GM10847 (cell line): ENCODE results near the gene MDFIC2.

Experiments used
- POLR2A ChIP-seq: IDR thresholded peaks from 2 replicates; pipeline ENCODE4 v1.6.1; 2011; ENCODE audit not compliant: insufficient read length; ENCODE audit errors: extremely low read depth

MDFIC2 gene

DNA sequence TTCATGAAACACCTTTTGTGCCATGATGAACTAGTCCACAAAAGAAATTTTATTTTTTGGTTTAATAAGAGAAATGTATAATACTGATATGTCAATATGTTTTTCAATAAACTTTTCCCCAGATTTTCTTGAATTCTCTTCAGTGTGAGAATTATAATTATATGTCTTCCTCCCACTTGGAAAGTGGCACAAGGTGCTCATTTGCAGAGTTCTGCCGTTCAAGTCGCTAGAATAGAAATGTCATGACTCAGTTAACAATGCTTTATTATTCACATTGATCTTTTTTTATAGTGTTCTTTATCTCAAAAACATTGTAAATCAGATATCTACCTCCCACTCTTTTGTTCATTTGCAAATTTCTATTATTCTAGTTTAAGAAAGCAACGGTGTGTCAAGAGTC lies 87.3 kb downstream of the MDFIC2 start:
- no peak for TF ChIP-seq POLR2A

DNA sequence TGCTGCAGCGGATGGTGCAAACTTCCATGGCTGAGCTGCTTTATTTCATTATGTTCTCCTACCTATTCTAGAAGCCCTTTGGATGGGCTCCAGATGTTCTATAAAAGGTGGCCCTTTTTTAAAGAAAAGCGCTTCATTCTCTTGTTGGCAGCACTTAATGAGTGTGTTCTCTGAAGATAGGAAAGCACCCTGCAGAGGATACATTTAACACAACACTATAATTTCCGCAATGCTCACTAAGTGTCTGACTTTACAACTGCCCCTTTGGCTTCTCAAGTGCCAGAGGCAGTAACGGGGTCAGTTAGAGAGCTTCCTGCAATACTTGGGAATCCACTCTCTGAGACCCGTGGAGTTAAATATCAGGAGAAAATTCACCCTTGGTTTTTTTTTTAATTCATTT lies 88.1 kb downstream of the MDFIC2 start:
- TF ChIP-seq POLR2A = no peak

DNA sequence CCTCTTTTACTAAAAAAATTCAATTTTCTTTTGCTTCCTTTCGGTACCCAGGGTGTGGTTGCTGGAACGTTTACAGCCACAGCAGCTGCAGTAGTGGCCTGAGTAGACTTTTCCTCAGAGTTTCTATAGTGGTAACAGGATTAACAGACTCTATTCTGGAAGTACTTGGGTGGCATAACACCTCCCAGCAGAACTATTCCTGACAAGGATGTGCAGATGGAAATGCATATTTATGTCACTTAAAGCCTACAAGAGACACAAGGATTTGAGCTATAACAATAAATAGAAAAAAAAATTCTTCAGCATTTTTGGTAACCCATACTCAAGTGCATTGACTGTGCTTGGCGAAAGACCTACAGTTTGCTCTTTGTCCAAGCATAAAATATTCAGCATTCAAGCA lies 94.0 kb downstream of the MDFIC2 start:
- TF ChIP-seq POLR2A = no peak

DNA sequence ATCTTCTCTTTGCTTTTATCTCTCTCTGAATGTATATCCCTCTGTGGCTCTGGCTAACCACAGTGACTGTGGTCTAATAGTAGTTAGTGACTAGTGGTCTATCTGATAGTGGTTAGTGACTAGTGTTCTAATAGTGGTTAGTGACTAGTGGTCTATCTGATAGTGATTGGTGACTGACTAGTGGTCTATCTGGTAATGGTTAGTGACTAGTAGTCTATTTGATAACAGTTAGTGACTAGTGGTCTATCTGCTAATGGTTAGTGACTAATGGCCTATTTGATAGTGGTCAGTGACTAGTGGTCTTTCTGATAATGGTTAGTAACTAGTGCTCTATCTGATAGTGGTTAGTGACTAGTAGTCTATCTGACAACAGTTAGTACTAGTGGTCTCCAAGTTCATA lies 110.5 kb downstream of the MDFIC2 start:
- no peak for TF ChIP-seq POLR2A

DNA sequence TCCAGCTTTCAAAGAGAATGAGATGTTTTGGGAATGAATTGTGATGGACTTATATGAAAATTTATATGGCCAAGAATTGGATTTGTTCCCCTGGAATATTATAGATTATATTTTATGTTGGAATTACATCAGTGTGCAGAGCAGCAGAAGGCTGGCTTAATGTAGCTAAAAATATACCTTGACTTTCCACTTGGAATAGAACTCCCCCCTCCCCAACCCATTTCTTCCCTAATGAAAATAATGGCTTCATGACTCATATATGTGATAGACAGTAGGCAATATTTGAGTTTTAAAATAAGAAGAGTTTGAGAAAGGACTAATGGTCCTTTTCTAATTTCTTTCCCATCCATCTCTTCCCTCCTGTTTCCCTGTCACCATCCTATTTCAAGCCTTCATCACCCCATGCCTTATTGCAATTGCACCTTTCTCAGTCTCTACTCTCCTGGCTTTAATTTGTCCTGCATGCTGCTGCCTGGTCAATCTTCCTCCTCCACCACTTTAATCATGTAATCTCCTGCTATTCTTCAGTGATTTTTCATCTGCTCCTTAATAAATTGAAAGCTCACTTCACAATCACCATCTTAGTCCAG lies 122.5 kb downstream of the MDFIC2 start:
- TF ChIP-seq POLR2A = no peak

DNA sequence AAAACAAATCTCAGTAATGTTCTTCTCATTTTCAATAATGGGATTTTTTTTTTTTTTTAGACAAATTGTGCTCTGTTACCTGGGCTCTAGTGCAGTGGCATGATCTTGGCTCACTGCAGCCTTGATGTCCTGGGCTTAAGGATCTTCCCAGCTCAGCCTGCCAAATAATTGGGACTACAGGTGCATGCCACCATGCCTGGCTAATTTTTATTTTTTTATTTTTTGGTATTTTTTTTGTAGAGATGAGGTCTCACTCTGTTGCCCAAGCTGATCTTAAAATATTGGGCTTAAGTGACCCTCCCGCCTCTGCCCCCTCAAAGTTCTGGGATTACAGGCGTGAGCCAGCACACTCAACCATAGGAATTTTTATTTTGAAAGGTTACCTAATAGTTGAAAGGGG lies 126.2 kb downstream of the MDFIC2 start:
- no peak for TF ChIP-seq POLR2A

DNA sequence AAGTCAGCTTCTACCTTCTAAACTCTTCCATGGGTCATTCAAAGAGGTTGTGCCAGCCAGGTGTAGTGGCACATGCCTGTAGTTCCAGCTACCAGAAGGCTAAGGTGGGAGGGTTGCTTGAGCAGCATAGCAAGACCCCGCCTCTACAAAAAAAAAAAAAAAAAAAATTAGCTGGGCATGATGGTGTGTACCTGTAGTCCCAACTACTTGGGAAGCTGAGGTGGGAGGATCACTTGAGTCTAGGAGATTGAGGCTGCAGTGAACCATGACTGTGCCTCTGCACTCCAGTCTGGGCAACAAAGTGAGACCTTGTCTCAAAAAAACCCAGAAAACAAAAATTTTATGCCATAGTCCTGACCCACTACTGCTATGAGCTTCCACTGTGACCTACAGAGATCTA lies 126.8 kb downstream of the MDFIC2 start:
- no peak for TF ChIP-seq POLR2A

DNA sequence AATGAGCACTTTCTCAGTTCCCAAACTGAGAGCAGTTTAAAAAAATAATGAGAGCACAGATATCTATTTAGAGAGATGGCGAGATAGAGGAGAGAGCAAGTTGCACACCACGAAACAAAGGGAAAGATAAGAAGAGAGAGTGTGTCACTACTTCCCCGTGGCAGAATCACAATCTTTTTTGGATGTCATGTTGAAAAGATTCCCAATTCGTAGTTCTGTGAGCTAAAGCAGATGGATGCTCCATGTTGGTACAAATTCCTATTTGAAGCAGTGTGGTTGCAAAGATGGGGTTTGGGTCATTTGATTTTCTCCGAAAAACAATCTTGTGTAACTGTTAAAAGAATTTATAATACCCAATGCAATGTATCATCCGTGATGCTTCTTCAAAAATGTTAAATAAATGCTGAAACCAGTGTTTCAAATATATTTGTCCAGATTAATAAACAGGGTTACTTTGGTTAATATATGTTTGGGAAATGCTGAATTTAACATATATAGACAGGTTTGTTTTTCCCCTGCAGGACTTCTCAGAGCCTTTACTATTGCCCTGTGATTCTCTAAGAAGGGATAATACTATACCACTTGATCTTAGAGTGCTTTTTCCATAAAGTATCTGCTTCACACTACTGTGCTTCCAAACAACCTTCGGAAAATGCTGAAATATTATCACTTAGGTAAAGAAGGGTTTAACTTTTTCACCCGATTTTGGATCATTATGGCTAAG lies 128.5 kb downstream of the MDFIC2 start:
- TF ChIP-seq POLR2A = no peak

DNA sequence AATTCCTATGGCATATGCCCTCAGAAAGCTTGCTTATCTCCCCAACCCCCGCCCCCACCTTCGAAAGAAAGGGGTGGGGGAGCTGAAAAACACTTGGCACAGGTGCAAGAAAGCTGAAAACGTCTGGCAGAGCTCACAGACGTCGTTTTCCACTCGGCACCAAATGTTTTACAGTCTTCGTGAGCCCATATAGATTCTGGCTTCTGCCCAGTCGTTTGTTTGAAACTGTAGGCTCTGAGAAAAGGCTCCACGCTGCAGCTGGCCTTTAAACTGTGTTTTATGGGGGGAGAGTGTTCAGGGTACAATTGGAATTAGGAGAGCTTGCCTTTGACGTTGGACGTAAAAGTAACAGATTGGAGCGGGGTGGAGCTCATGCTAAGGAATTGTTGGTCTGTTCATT lies 130.3 kb downstream of the MDFIC2 start:
- TF ChIP-seq POLR2A = no peak

DNA sequence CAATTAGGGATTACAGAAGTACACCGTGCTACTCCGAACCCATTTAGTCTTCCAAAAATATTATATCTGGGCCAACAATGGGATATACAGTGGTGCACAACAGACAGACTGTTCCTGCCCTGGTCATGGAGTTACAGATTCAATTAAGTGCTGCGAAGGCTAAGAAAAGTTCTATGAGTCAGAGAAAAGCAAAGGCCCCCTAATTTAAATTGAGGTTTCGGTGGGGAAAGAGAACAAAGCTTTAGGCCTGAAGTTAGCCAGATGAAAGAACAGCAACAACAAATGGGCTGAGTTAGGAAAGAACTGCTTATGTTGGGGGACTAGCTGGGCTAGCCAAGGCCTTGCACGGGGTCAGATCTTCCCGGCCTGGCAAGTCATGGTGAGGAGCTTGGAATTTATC lies 131.8 kb downstream of the MDFIC2 start:
- TF ChIP-seq POLR2A = no peak

DNA sequence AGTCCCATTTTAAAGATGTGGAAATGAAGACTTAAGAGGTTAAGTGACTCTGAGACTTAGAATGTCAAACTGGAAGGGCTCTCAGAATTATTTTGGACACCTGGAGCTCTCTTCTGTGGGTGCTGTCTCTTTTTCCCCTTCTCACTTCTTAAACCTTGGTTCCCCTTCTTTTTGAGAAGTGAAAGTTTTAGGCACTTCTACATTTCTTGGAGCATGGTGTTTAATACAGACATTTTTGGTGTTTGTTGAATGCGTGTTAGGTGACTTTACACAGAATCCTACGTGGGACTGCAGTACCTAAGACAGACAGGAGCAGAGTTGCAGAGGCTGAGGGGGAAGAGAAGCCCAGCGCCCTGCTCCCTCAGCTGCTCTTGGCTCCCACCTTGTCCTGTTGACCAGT lies 133.3 kb downstream of the MDFIC2 start:
- no peak for TF ChIP-seq POLR2A

DNA sequence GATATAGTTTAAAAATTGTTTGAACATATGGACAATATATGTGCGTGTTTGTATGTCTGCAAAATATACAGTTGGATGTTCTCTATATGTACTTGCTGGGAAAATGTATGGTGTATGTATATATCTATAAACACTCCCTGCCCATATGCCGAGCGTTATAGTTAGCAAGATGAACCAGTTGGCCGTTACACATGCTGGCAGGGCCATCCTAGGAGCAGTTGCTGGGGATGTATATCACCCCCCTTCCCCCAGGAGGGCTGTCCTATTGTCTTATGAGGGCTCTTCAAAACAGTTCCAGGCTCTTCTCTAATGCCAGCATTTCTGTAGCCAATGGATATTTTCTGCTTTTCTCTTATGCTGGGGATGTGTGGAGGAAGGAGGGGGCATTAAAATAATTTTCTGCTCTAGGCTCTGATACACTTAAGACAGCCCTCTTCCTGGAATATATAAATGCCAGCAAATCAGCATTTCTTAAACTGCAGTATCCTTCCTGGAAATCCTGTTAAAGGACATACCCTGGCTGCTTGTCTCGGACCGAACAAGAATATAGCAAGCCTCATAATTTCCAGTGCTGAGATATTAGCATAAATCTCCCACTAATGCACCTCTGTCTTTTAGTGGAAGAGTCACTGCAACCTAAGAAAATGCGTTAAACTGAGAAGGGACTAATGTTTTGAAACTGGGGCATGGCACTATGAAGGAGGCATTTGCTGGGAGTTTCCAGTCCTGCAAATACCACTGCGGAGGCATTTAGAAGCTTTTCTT lies 134.4 kb downstream of the MDFIC2 start:
- no peak for TF ChIP-seq POLR2A

DNA sequence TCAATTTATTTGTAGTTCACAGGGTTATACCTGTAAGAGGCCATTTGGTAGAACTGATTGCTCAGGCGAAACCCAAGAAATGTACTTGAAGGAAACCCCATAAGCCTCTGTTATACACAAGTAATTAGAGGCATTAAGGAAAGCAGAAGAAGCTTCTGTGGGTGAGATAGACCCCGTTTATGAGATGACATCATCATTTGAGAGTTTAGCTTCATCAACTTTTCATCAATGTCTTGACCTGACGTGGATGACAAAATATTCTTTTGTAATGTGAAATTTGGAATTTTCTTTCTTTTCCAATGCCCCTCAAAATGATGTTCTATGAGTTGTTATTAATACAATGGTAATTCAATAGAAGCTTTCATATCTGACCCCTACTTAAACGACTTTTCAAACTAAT lies 136.2 kb downstream of the MDFIC2 start:
- no peak for TF ChIP-seq POLR2A

DNA sequence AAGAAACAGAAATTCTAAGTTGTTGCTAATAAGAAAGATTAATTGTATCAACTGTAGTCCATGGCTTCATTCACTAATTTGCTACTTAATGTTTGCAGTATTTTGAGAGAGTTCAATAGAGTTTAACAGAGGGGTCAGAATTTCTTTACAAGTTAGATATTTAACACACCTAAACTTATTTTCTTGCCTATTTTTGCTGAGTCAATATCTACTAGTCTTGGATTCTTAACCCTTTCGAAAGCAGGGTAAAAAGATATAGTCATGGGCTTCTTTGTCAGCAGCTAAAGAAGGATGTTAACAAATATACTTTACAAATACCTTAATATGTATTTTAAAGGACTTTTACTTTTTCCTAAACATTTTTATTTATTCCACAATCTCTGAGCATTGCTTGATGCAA lies 155.6 kb downstream of the MDFIC2 start:
- TF ChIP-seq POLR2A = no peak

DNA sequence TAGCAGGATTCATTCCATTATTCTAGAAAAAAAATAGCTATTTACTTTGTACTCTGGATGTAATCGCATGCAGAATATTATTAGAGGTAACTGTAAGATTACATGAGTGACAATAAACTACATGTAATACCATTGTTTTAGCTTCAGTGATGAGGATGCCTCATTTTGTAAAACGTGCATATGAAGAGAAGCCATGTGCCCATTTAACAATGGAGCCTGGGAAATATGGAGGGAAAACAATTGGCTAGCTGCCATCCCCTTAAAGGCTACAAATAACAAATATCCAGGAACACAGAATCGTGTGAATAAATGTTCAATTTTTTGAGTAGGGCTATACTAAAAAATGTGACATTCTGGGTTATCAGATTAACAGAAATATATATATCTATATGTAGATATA lies 161.8 kb downstream of the MDFIC2 start:
- TF ChIP-seq POLR2A = no peak

DNA sequence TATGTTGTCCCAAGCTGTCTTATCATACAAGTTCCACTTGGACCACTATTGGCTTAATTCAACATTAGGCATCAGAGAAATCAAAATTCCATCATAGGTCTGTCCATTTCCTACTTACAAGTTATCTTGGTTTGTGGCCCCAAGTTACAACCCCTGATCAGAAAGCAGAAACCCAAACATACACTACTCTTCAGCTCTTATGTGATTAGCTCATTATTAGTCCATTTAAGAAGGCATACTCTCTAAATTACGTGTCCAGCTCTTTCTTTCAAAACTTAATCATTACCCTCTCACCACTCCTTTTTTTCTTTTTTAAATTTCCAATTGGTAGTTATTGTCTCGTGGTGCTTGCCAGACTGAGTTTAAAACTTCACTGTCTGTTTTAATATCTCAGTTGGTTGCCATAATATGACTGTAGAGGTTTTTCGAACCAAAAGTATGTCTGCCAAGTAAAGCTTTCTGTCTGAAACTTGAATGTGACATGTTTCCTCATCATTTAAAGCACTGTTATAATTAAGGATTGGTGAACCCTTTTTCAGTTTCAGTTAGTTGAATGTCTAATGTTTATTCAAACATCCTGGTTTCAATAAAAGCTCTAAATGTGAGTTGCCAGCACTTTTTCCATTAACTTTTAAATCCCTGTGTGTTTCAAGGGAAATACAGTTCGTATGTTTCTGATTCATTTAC lies 162.6 kb downstream of the MDFIC2 start:
- no peak for TF ChIP-seq POLR2A
